Left lung (tissue), 10 donors: Measurements from ENCODE around the gene CD74. TPM values are rescaled to one million over a fixed set of nuclear protein-coding genes. Genes with fewer than 3 reads are reported as not detected.

Experiments
- ATAC-seq: fragments of 200-7000 bp; cut with Tn5 transposase; one replicate; pipeline ENCODE4 v1.9.1; 2020; ENCODE audit warnings: moderate library complexity
- DNase-seq, 4 donors: peaks; one replicate each; pipeline ENCODE4 v3.0.0-alpha.2; 2013 to 2020
- H3K27ac ChIP-seq, 2 donors: fragments of 200-600 bp; sonication (generic) in 1 of 2; one replicate each; pipeline versions ENCODE4 v1.5.0 to v1.8.0; 2020 to 2021
- H3K27me3 ChIP-seq, 2 donors: fragments of 200-600 bp; sonication (generic) in 1 of 2; one replicate each; pipeline versions ENCODE4 v1.5.0 to v1.8.0; 2020 to 2021
- H3K36me3 ChIP-seq, 2 donors: fragments of 200-600 bp; sonication (generic) in 1 of 2; one replicate each; pipeline versions ENCODE4 v1.5.0 to v1.8.0; 2020 to 2021
- H3K4me1 ChIP-seq, 2 donors: fragments of 200-600 bp; one replicate each; pipeline ENCODE4 v1.8.0; 2021
- H3K4me3 ChIP-seq, 2 donors: fragments of 200-600 bp; sonication (generic) in 1 of 2; one replicate each; pipeline versions ENCODE4 v1.5.0 to v1.8.0; 2020 to 2021; ENCODE audit warnings: mild to moderate bottlenecking in 1 of 2
- H3K9me3 ChIP-seq, 2 donors: fragments of 200-600 bp; sonication (generic) in 1 of 2; one replicate each; pipeline versions ENCODE4 v1.5.0 to v1.8.0; 2020 to 2021
- CTCF ChIP-seq, 2 donors: fragments of 200-600 bp; sonication (generic) in 1 of 2; IDR thresholded peaks; one replicate each; pipeline versions ENCODE4 v1.5.0 to v1.8.0; 2021; ENCODE audit warnings: antibody characterized with exemption in 2 of 2
- intact Hi-C, 2 donors: fragments of 100-400 bp; cut with DNase I; formaldehyde crosslinking; loops; one replicate each; pipeline versions ENCODE4 v1.11.2 to v1.14.2; 2022
- polyA plus RNA-seq, 6 donors: library from polyadenylated mRNA; unstranded; fragments of 120-200 nt; gene quantifications; one replicate each; pipeline ENCODE4 v1.2.1, GENCODE V29; 2013; ENCODE audit not compliant: insufficient read length in 6 of 6
- total RNA-seq, 2 donors: library from RNA; stranded (reverse); fragmentation: NEBNext Ultra II Directional; extraction: Animal tissue kit (Norgen Biotek cat#: 25700); gene quantifications; one replicate each; pipeline ENCODE4 v1.2.1, GENCODE V29; 2021
- donor health status: DM: no; HTN: yes; CAD: no.
- donor health status: DM: no; HTN: no; CAD: no.

Gene CD74
- total and polyA plus RNA-seq, 8 donors = 143 to 2,212 (median 189) TPM

- no peaks in the 10 kb centered on the region for H3K27me3 ChIP-seq
- TF ChIP-seq CTCF (IDR thresholded peaks at IDR 0.05) = no peak
- intact Hi-C loops = no loop called here
- no peak for ATAC-seq
- H3K27ac ChIP-seq = no peak overlapping the region
- no peak for DNase-seq
- H3K36me3 ChIP-seq = peaks cover 0 to 71% of the 10 kb centered on the region in 2 donors
- H3K9me3 ChIP-seq = no peaks in the 10 kb centered on the region
- peaks cover 0 to 45% of the 10 kb centered on the region in 2 donors for H3K4me1 ChIP-seq
- no peak overlapping the region for H3K4me3 ChIP-seq
Observed at GRCh38 chr5:150406723-150407095, 6.0 kb downstream of the CD74 start.

- H3K4me1 ChIP-seq = peaks cover 0 to 40% of the 10 kb centered on the region in 2 donors
- intact Hi-C loops = no loop called here
- TF ChIP-seq CTCF (IDR thresholded peaks at IDR 0.05) = no peak
- DNase-seq = no peak
- no peaks in the 10 kb centered on the region for H3K27me3 ChIP-seq
- H3K36me3 ChIP-seq = peaks cover 0 to 76% of the 10 kb centered on the region in 2 donors
- H3K27ac ChIP-seq = no peak overlapping the region
- no peaks in the 10 kb centered on the region for H3K9me3 ChIP-seq
- ATAC-seq = no peak
- H3K4me3 ChIP-seq = no peak overlapping the region
Observed at GRCh38 chr5:150406103-150406722, 6.5 kb downstream of the CD74 start.

GRCh38 chr5:150404941-150405816, 7.5 kb downstream of the CD74 start:
- Histone ChIP-seq H3K4me1 (peaks cover 0 to 32% of the 10 kb centered on the region in 2 donors), H3K36me3 (peaks cover 0 to 86% of the 10 kb centered on the region in 2 donors), H3K9me3 (no peaks in the 10 kb centered on the region), H3K27ac (peak overlapping the region in 1 of 2 donors; percentile 5), H3K4me3 (no peak overlapping the region), H3K27me3 (no peaks in the 10 kb centered on the region)
- intact Hi-C loops = no loop called here
- ATAC-seq = no peak
- DNase-seq = no peak
- TF ChIP-seq CTCF (IDR thresholded peaks at IDR 0.05) = no peak

- TF ChIP-seq CTCF (IDR thresholded peaks at IDR 0.05) = no peak
- Histone ChIP-seq H3K27ac (no peak overlapping the region), H3K4me1 (peaks cover 0 to 25% of the 10 kb centered on the region in 2 donors), H3K9me3 (no peaks in the 10 kb centered on the region), H3K36me3 (peaks cover 0 to 92% of the 10 kb centered on the region in 2 donors), H3K4me3 (no peak overlapping the region), H3K27me3 (no peaks in the 10 kb centered on the region)
- DNase-seq = peak in 1 of 4 donors; percentile 42
- intact Hi-C loops = no loop called here
- ATAC-seq = no peak
Observed at GRCh38 chr5:150404535-150404934, 8.2 kb downstream of the CD74 start.

- Histone ChIP-seq H3K4me1 (peaks cover 0 to 21% of the 10 kb centered on the region in 2 donors), H3K4me3 (no peak overlapping the region), H3K27ac (no peak overlapping the region), H3K36me3 (peaks cover 0 to 97% of the 10 kb centered on the region in 2 donors), H3K27me3 (no peaks in the 10 kb centered on the region), H3K9me3 (no peaks in the 10 kb centered on the region)
- ATAC-seq = no peak
- TF ChIP-seq CTCF (IDR thresholded peaks at IDR 0.05) = no peak
- intact Hi-C loops = no loop called here
- DNase-seq = peak in 1 of 4 donors; percentile 38
Observed at GRCh38 chr5:150404121-150404520, 8.6 kb downstream of the CD74 start.
